Stimulated activated CD8-positive, alpha-beta memory T cell treated with anti-CD3 and anti-CD28 coated beads, Interleukin-4, amount 100 ng/mL, for 4 hours (primary cell): ENCODE results near the gene GRHL1.
"Not testable (repeated sequence)": the region's sequence is repeated elsewhere in the genome, so short reads cannot be mapped to it uniquely, and the experiment has no call there.

Source experiments
- DNase-seq, 2 donors: peaks; one replicate each; pipeline ENCODE4 v3.0.0-alpha.2; 2020; ENCODE audit warnings: low read depth in 2 of 2, low spot score in 1 of 2

GRHL1 gene

GRCh38 chr2:10022966-10023662 lies 71.6 kb downstream of the GRHL1 start:
- no peak for DNase-seq

- DNase-seq = no peak
Observed at GRCh38 chr2:10026940-10027569, 75.6 kb downstream of the GRHL1 start.

- no peak for DNase-seq
Observed at GRCh38 chr2:10027660-10028330, 76.3 kb downstream of the GRHL1 start.

GRCh38 chr2:10028407-10028987 lies 77.0 kb downstream of the GRHL1 start:
- DNase-seq = no peak

GRCh38 chr2:10028988-10029874 lies 77.7 kb downstream of the GRHL1 start:
- DNase-seq = no peak

- no peak for DNase-seq
Observed at GRCh38 chr2:10029875-10030223, 78.4 kb downstream of the GRHL1 start.

- DNase-seq = no peak
Observed at GRCh38 chr2:10030311-10030736, 78.8 kb downstream of the GRHL1 start.

GRCh38 chr2:10030798-10031197 lies 79.3 kb downstream of the GRHL1 start:
- not testable (repeated sequence) for DNase-seq

- DNase-seq = no peak
Observed at GRCh38 chr2:10031886-10032745, 80.6 kb downstream of the GRHL1 start.

- no peak for DNase-seq
Observed at GRCh38 chr2:10032746-10033105, 81.2 kb downstream of the GRHL1 start.

- DNase-seq = no peak
Observed at GRCh38 chr2:10033251-10034006, 81.9 kb downstream of the GRHL1 start.

GRCh38 chr2:10034333-10035052 lies 83.0 kb downstream of the GRHL1 start:
- no peak for DNase-seq

- no peak for DNase-seq
Observed at GRCh38 chr2:10035053-10035422, 83.5 kb downstream of the GRHL1 start.

GRCh38 chr2:10035633-10036032 lies 84.1 kb downstream of the GRHL1 start:
- no peak for DNase-seq

- peak in 1 of 2 donors; percentile 14 for DNase-seq
Observed at GRCh38 chr2:10036095-10036884, 84.8 kb downstream of the GRHL1 start.

GRCh38 chr2:10038123-10038522 lies 86.6 kb downstream of the GRHL1 start:
- DNase-seq = no peak

GRCh38 chr2:10038716-10039115 lies 87.2 kb downstream of the GRHL1 start:
- no peak for DNase-seq
